HUES48 (cell line): ENCODE results near the gene NAA40.

ENCODE experiments used
- H3K27ac ChIP-seq: one replicate; pipeline ENCODE4 v1.7.0; 2013; ENCODE audit warnings: low read depth, low read length, inconsistent platforms
- H3K27me3 ChIP-seq: 2 replicates; pipeline ENCODE4 v1.6.1; 2013; ENCODE audit warnings: mild to moderate bottlenecking, low read length; ENCODE audit not compliant: control insufficient read depth, insufficient read depth
- H3K36me3 ChIP-seq: 2 replicates; pipeline ENCODE4 v1.6.1; 2013; ENCODE audit warnings: low read length; ENCODE audit not compliant: control insufficient read depth, insufficient read depth
- H3K4me1 ChIP-seq: 2 replicates; pipeline ENCODE4 v1.6.1; 2013; ENCODE audit warnings: mild to moderate bottlenecking, low read length; ENCODE audit not compliant: control insufficient read depth, insufficient read depth
- H3K4me3 ChIP-seq: 2 replicates; pipeline ENCODE4 v1.5.1; 2013; ENCODE audit warnings: mild to moderate bottlenecking, low read depth, low read length
- H3K9ac ChIP-seq: 2 replicates; pipeline ENCODE4 v1.6.1; 2013; ENCODE audit warnings: mild to moderate bottlenecking, low read depth, low read length, moderate library complexity
- H3K9me3 ChIP-seq: 2 replicates; pipeline ENCODE4 v1.6.1; 2013; ENCODE audit warnings: low read length; ENCODE audit not compliant: control insufficient read depth, insufficient read depth

Gene NAA40

GRCh38 chr11:63996512-63996911, 57.7 kb downstream of the NAA40 start:
- peaks cover 8% of the 10 kb centered on the region; the same call in 1 of the 2 replicates for H3K4me1 ChIP-seq
- no peak overlapping the region for H3K9ac ChIP-seq
- no peak overlapping the region for H3K4me3 ChIP-seq
- H3K27me3 ChIP-seq, result peaks cover 9% of the 10 kb centered on the region
- peaks cover 51% of the 10 kb centered on the region for H3K36me3 ChIP-seq
- no peak overlapping the region for H3K27ac ChIP-seq
- no peaks in the 10 kb centered on the region for H3K9me3 ChIP-seq

- H3K4me3 ChIP-seq, result no peak overlapping the region
- peaks cover 16% of the 10 kb centered on the region for H3K27me3 ChIP-seq
- no peaks in the 10 kb centered on the region for H3K9me3 ChIP-seq
- peaks cover 44% of the 10 kb centered on the region for H3K36me3 ChIP-seq
- no peak overlapping the region for H3K27ac ChIP-seq
- H3K4me1 ChIP-seq, result peaks cover 8% of the 10 kb centered on the region; the same call in 1 of the 2 replicates
- H3K9ac ChIP-seq, result no peak overlapping the region
Observed at GRCh38 chr11:63997104-63997700, 58.4 kb downstream of the NAA40 start.

GRCh38 chr11:63997801-63998337, 59.1 kb downstream of the NAA40 start:
- Histone ChIP-seq H3K36me3 (peaks cover 44% of the 10 kb centered on the region), H3K4me1 (peaks cover 8% of the 10 kb centered on the region; the same call in 1 of the 2 replicates), H3K27ac (no peak overlapping the region), H3K9ac (no peak overlapping the region), H3K4me3 (no peak overlapping the region), H3K9me3 (no peaks in the 10 kb centered on the region), H3K27me3 (peaks cover 22% of the 10 kb centered on the region)

- H3K9ac ChIP-seq, result 0 out of 2 replicates have a peak overlapping the region, but pooled peaks have one; percentile 1
- peak overlapping the region; percentile 35 for H3K27ac ChIP-seq
- peak overlapping the region; percentile 69 for H3K4me3 ChIP-seq
- no peaks in the 10 kb centered on the region for H3K9me3 ChIP-seq
- peaks cover 22% of the 10 kb centered on the region for H3K27me3 ChIP-seq
- peaks cover 8% of the 10 kb centered on the region; the same call in 1 of the 2 replicates for H3K4me1 ChIP-seq
- peaks cover 37% of the 10 kb centered on the region for H3K36me3 ChIP-seq
Observed at GRCh38 chr11:63998558-63999348, 60.0 kb downstream of the NAA40 start.

- H3K36me3 ChIP-seq, result peaks cover 34% of the 10 kb centered on the region
- peaks cover 25% of the 10 kb centered on the region for H3K27me3 ChIP-seq
- H3K9ac ChIP-seq, result no peak overlapping the region
- peak overlapping the region; percentile 35 for H3K27ac ChIP-seq
- no peaks in the 10 kb centered on the region for H3K9me3 ChIP-seq
- H3K4me3 ChIP-seq, result peak overlapping the region; percentile 69
- H3K4me1 ChIP-seq, result peaks cover 8% of the 10 kb centered on the region; the same call in 1 of the 2 replicates
Observed at GRCh38 chr11:63999349-64000025, 60.7 kb downstream of the NAA40 start.

GRCh38 chr11:64000026-64000739, 61.4 kb downstream of the NAA40 start:
- peaks cover 27% of the 10 kb centered on the region for H3K36me3 ChIP-seq
- no peak overlapping the region for H3K27ac ChIP-seq
- peaks cover 8% of the 10 kb centered on the region; the same call in 1 of the 2 replicates for H3K4me1 ChIP-seq
- no peak overlapping the region for H3K9ac ChIP-seq
- no peaks in the 10 kb centered on the region for H3K9me3 ChIP-seq
- H3K4me3 ChIP-seq, result peak overlapping the region; percentile 69
- H3K27me3 ChIP-seq, result peaks cover 28% of the 10 kb centered on the region

GRCh38 chr11:64000740-64001483, 62.1 kb downstream of the NAA40 start:
- no peak overlapping the region for H3K27ac ChIP-seq
- H3K4me1 ChIP-seq, result peaks cover 8% of the 10 kb centered on the region; the same call in 1 of the 2 replicates
- no peak overlapping the region for H3K9ac ChIP-seq
- H3K36me3 ChIP-seq, result peaks cover 22% of the 10 kb centered on the region
- H3K27me3 ChIP-seq, result peaks cover 35% of the 10 kb centered on the region
- H3K9me3 ChIP-seq, result no peaks in the 10 kb centered on the region
- H3K4me3 ChIP-seq, result peak overlapping the region; percentile 69; the same call in 1 of the 2 replicates

GRCh38 chr11:64001484-64002420, 63.0 kb downstream of the NAA40 start:
- H3K4me3 ChIP-seq, result no peak overlapping the region

GRCh38 chr11:64003807-64004589, 65.2 kb downstream of the NAA40 start:
- Histone ChIP-seq H3K4me1 (peaks cover 9% of the 10 kb centered on the region; the same call in 1 of the 2 replicates), H3K27me3 (peaks cover 66% of the 10 kb centered on the region), H3K27ac (no peak overlapping the region), H3K9ac (no peak overlapping the region), H3K36me3 (no peaks in the 10 kb centered on the region), H3K9me3 (no peaks in the 10 kb centered on the region), H3K4me3 (no peak overlapping the region)

More at GRCh38 chr11:64001484-64002420, 63.0 kb downstream of the NAA40 start:
- peaks cover 9% of the 10 kb centered on the region; the same call in 1 of the 2 replicates for H3K4me1 ChIP-seq
- H3K9ac ChIP-seq, result no peak overlapping the region
- peaks cover 44% of the 10 kb centered on the region for H3K27me3 ChIP-seq
- no peak overlapping the region for H3K27ac ChIP-seq
- peaks cover 13% of the 10 kb centered on the region for H3K36me3 ChIP-seq
- H3K9me3 ChIP-seq, result no peaks in the 10 kb centered on the region
